HL-60 (cell line): ENCODE measurements around the gene DMXL1.

Experiments used
- DNase-seq, 2 experiments: peaks; one replicate each; pipeline ENCODE4 v3.0.0-alpha.2; 2010 to 2020; ENCODE audit warnings: low read depth in 1 of 2, low spot score in 1 of 2
- H3K27ac ChIP-seq: fragments of 250-450 bp; sonication (Bioruptor Pico); replicated peaks from 2 replicates; pipeline ENCODE4 v1.5.1; 2020; ENCODE audit warnings: mild to moderate bottlenecking, moderate library complexity
- H3K27me3 ChIP-seq: fragments of 250-450 bp; sonication (Bioruptor Pico); 2 replicates; pipeline ENCODE4 v1.5.1; 2021; ENCODE audit warnings: mild to moderate bottlenecking, moderate library complexity; ENCODE audit not compliant: insufficient read depth, poor library complexity, severe bottlenecking
- H3K4me3 ChIP-seq: replicated peaks from 2 replicates; pipeline ENCODE4 v1.5.1; 2011; ENCODE audit warnings: mild to moderate bottlenecking, control low read depth, low read length; ENCODE audit not compliant: insufficient read depth
- CTCF ChIP-seq: IDR thresholded peaks from one replicate; pipeline ENCODE4 v1.5.1; 2011; ENCODE audit warnings: low read length, control low read depth, inconsistent platforms; ENCODE audit not compliant: insufficient read depth
- GABPA ChIP-seq: IDR thresholded peaks from 2 replicates; pipeline ENCODE4 v1.6.1; 2012; ENCODE audit warnings: low read depth
- POLR2AphosphoS5 ChIP-seq: IDR thresholded peaks from 2 replicates; pipeline ENCODE4 v1.6.1; 2012; ENCODE audit warnings: low read depth
- SPI1 ChIP-seq: IDR thresholded peaks from 2 replicates; pipeline ENCODE4 v1.6.1; 2012; ENCODE audit warnings: low read depth, mild to moderate bottlenecking, borderline replicate concordance
- TF ChIP-seq, protein P1 (sequence below): IDR thresholded peaks from 2 replicates; pipeline ENCODE4 v1.6.1; 2012; ENCODE audit warnings: low read depth; ENCODE audit not compliant: insufficient replicate concordance

DMXL1 gene

GRCh38 chr5:119291056-119291455 lies 220.2 kb downstream of the DMXL1 start:
- no peak overlapping the region for H3K4me3 ChIP-seq
- H3K27ac ChIP-seq: peak overlapping the region; percentile 47; the same call in 1 of the 2 replicates
- no peaks in the 10 kb centered on the region for H3K27me3 ChIP-seq
- TF ChIP-seq CTCF (no peak), POLR2AphosphoS5 (no peak), GABPA (no peak)
- DNase-seq: no peak

- TF ChIP-seq GABPA: no peak
- TF ChIP-seq, protein P1, sequence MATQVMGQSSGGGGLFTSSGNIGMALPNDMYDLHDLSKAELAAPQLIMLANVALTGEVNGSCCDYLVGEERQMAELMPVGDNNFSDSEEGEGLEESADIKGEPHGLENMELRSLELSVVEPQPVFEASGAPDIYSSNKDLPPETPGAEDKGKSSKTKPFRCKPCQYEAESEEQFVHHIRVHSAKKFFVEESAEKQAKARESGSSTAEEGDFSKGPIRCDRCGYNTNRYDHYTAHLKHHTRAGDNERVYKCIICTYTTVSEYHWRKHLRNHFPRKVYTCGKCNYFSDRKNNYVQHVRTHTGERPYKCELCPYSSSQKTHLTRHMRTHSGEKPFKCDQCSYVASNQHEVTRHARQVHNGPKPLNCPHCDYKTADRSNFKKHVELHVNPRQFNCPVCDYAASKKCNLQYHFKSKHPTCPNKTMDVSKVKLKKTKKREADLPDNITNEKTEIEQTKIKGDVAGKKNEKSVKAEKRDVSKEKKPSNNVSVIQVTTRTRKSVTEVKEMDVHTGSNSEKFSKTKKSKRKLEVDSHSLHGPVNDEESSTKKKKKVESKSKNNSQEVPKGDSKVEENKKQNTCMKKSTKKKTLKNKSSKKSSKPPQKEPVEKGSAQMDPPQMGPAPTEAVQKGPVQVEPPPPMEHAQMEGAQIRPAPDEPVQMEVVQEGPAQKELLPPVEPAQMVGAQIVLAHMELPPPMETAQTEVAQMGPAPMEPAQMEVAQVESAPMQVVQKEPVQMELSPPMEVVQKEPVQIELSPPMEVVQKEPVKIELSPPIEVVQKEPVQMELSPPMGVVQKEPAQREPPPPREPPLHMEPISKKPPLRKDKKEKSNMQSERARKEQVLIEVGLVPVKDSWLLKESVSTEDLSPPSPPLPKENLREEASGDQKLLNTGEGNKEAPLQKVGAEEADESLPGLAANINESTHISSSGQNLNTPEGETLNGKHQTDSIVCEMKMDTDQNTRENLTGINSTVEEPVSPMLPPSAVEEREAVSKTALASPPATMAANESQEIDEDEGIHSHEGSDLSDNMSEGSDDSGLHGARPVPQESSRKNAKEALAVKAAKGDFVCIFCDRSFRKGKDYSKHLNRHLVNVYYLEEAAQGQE: no peak
- no peak for TF ChIP-seq POLR2AphosphoS5
- no peak for TF ChIP-seq SPI1
- TF ChIP-seq CTCF: no peak
- DNase-seq: no peak
- H3K27me3 ChIP-seq: no peaks in the 10 kb centered on the region
- H3K27ac ChIP-seq: 0 out of 2 replicates have a peak overlapping the region, but pooled peaks have one; percentile 3
- H3K4me3 ChIP-seq: no peak overlapping the region
Observed at GRCh38 chr5:119291877-119292276, 221.0 kb downstream of the DMXL1 start.

- no peak overlapping the region for H3K27ac ChIP-seq
- DNase-seq: no peak
- TF ChIP-seq, protein P1: no peak
- TF ChIP-seq POLR2AphosphoS5: no peak
- no peak for TF ChIP-seq SPI1
- no peak for TF ChIP-seq GABPA
- TF ChIP-seq CTCF: no peak
- H3K27me3 ChIP-seq: no peaks in the 10 kb centered on the region
- no peak overlapping the region for H3K4me3 ChIP-seq
Observed at GRCh38 chr5:119292701-119293515, 222.0 kb downstream of the DMXL1 start.

DNA sequence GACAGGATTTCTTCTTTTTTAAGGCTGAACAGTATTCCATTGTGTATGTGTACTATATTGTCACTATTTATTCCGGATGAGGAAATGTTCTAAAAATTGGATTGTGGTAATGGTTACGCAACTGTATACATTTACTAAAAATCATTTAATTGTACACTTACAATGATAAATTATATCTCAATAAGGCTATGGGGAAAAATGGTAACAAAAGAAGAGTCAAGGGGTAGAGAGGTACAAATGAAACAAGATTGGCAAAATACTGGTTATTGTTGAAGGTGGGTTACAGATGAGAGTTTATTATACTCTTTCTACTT lies 222.6 kb downstream of the DMXL1 start:
- Histone ChIP-seq H3K4me3 (no peak overlapping the region), H3K27ac (no peak overlapping the region), H3K27me3 (no peaks in the 10 kb centered on the region)
- no peak for TF ChIP-seq SPI1
- TF ChIP-seq POLR2AphosphoS5: no peak
- TF ChIP-seq, protein P1: no peak
- no peak for TF ChIP-seq CTCF
- TF ChIP-seq GABPA: no peak
- DNase-seq: no peak
